Stimulated activated CD8-positive, alpha-beta memory T cell treated with anti-CD3 and anti-CD28 coated beads, Interleukin-15, amount 100 ng/mL, for 4 hours (primary cell): ENCODE measurements around the gene INPP5A.

Experiments used
- DNase-seq, 2 donors: peaks; one replicate each; pipeline ENCODE4 v3.0.0-alpha.2; 2020; ENCODE audit warnings: low read depth in 2 of 2

The INPP5A gene

DNA sequence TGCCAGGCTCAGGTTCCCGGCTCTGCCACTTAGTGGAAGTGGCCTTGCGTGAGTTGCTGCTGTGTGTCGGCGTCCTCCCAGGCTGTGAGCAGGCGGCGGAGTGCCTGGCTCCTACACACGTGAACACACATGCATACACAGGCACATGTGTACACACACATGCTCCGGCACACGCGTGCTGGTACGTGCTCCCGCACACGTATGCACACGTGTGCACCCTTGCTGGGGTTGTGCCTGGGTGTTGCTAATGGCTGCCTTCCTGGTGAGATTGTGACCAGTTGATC lies 107.6 kb downstream of the INPP5A start:
- no peak for DNase-seq

DNA sequence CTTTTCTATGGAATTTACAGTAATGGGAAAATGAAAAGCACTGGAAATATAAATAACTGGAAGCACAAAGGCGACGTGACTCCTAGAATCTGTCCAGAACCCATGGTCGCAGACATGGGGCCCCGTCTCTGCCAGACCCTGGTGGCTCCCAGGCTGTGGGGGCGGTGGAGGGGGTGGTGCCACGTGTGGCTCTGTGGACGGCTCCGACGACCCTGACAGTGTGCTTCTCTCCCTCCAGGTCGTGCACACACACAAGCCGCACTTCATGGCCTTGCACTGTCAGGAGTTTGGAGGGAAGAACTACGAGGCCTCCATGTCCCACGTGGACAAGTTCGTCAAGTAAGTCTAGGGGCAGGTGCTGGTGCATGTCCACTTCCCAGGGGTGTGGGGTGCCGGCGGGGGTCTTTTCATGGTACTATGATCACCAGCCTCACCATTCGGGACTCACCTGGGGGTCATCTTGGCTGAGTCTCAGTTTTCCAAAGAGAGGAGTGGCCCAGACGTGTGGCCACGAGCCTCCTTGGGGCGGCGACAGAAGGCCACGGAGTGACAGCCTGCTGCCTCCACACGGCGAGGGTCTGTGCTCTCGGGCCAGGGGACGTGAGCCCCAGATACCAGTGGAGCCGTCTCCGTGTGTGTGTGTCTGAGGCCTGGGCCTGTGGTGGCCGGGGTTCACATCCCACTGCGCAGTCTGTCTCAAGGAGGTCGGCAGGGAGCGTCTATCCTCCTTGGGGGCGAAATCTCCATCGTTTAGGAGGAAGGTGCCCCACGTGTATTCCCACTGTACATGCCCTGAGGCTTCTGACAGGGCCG lies 108.2 kb downstream of the INPP5A start:
- DNase-seq, result no peak

DNA sequence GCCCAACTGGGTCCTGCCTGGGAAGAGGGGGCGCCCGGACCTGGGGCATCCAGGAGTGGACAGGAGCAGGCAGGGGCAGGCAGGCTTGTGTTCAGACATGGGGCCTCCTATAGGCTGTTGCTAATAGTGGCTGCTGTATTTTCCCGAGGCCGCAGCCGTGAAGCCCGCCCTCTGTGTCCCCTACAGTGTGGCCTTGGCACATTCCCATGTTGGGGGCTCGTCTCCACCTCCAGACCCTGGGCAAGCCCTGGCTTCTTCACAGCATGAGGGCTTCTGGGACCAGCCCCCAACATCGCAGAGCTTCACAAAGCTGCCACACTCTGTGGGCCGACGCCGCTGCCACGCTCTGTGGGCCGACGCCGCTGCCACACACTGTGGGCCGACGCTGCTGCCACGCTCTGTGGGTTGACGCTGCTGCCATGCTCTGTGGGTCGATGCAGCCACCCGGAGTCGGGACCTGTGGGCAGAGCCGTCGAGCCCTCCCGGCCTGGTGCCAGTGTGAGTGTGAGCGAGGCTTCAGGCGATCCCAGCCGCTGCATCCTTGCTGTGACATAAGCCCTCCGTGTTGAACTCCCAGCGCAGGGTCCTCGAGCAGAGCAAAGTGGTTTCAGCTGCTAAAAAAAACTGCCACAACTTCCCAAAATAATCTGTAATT lies 109.0 kb downstream of the INPP5A start:
- DNase-seq, result no peak

DNA sequence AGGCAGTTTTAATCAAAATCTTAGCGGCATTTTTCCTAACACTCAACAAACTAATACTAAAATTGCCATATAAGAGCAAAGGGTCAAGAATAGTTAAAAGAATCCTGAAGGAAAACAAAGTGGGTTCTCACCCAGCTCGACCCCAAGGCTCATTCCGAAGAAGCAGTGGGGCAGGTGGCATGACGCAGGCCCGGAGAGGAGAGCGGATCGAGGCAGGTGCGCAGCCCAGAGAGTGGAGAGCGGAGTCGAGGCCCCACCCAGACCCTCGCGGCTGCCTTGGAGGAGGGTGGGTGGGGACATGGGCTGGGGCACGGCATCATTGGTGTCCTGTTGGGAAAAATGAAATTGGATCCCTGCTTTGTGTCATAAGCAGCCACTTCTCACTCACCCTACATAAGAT lies 109.8 kb downstream of the INPP5A start:
- no peak for DNase-seq

DNA sequence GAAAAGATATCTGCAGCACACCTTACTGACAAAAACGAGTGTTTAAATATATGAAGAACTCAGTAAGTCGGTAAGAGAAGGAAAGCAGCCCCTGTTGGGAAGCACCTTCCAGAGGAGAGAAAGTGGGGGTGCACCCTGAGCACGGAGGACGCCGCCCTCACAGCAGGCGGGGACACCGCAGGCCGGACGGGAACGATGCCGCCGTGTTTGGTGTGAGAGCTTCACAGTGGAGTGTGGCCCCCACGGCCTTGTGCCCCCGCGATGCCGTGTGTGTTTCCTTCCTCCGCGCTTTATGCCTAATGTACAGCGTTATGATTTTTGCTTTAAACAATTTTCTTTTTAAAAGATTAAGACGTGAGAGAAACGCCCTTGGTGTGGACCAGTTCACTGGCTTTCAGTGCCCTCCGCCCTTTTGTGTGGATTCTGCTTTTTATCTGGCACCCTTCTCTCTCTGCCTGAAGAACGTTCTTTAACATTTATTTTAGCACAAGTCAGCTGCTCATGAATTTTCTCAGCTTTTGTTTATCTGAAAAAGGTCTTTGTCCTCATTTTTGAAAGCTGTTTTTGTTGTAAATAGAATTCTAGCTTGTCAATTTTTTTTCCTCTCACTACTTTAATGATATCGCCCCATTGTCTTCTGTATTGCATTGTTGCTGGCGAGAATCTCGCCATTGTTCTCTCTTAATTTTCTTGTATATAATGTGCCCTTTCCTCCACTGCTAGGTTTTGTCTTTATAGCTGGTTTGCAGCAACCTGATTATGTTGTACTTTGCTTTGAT lies 110.7 kb downstream of the INPP5A start:
- no peak for DNase-seq

DNA sequence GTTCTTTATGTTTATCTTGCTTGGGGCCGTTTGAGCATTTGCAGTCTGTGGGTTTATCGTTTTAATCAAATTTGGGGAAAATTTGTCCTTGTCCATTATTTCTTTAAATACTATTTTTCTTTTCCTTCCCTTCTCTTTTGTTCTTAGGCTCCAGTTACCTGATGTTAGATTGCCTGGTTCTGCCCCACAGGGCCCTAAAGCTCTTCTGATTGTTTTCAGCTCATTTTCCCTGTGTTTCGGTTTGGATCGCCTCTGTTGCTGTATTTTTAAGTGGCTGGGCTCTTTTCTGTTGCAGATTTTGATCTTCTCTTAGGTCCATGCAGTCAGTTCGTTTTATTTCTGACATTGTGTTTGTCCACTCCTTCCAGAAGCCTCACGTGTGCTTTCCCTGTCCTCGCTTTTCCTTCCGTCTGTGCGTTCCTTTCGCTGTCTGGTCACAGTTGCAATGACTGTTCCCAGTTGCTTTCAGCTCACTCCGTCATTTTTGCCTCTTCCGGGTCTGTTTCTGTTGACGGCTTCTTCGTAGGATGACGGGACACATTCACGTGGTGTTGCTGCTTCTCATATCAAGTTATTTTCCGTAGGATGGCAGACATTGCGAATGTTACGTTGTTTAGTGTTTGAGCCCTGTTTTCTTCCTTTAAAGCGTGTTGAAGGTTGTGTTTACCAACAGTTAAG lies 111.4 kb downstream of the INPP5A start:
- no peak for DNase-seq

DNA sequence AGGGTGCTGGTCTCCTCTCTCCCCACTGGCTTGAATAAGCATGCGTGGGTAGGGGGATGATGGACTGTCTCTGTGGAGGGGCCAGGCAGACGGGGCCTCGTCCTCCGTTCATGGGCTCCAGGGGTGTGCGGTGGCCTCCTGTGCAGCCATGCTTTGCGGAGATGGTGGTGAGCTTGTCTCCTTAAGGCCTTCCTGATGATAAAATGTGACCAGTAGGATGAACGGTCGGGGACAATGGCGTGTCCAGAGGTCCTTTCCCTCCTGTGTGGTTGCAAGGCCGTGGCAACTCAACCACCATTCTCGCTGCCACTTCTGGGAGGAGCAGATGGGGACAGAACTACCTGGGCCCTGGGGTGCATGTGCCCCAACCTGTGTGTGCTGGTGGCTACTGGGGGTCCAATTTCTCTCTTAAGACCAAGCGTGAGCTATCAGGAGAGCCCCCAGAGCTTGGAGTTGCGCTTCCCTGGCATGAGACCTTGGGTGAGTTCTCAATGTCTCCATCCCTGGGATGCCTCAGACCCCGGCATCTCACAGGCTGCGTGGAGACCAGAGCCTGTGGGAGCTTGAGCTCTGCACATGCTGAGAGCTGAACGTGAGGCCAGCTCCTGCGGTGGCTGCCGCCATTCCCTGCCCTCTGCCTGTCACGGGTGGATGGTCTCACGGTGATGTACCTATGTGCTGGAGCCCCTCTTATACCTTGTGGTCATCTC lies 112.2 kb downstream of the INPP5A start:
- DNase-seq, result no peak

DNA sequence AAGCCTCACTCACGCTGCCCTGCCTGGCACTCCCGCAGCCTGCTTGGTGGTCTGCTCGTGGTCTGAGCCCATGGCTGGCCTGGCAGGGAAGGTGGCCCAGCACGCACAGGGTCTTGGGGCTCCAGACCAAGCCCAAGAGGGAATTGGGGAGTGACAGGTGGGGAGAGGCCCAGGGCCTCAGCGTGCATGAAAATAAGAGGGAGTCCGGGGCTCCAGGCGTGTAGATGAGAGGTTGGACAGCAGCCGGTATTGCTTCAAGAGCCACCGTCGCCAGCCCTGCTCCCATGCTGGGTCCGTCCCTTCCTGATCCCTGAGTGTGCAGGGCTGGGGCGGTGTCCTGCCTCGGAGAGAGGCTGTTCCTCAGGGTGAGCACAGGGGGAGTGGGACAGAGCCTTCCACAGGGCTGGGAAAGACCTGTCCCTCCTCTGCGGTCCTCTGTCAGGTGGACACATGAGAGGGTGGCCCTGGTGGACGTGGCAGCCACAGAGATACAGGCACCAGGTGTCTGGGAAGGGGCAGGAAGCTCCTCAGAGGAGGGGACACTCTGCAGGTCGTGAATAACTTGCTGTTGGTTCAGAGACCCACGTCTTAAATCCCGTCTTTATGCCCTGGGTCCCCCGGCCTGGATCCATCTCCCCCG lies 113.1 kb downstream of the INPP5A start:
- DNase-seq, result no peak

DNA sequence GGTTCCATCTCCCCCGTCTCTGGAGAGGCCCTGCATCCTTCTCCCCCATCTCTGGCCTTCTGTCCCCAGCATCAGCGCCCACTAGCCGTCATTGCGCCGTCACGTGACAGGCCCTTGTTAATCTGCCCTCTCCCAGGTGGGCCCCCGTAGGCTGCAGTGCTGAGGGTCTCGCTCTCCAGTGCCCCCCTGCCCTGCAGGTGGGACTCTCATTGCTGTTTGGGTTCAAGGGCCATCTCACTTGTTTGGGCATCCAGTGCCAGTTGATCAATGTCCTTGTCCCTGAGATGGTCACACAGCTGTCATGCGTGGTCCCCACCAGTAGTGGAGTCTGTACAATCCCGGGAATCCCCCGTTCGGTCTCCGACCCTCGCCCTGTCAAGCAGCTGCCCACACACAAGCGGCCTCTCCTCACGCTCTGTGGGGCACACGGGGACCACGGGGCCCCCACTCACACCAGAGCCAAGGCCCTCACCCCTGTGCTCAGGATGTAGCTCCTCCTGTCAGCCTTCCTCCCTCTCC lies 114.0 kb downstream of the INPP5A start:
- DNase-seq, result no peak

DNA sequence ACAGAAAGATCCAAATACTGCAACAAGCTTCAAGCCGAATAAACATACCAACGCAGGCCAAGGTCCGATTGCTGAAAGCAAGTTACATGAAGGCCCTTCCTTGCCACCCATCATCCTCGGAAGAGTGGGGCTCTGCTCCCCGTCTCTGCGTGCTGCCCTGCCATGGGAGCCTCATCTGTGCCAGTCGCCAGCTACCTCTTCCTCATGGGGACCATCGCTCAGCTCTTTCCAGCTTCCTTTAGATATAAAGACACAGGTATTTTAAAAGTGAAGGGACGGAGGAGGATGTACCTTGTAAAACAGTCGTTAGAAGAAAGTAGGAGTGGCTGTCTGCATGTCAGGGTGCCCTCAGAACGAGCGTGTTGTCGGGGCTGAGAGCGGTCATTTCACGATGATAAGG lies 114.9 kb downstream of the INPP5A start:
- DNase-seq, result no peak

DNA sequence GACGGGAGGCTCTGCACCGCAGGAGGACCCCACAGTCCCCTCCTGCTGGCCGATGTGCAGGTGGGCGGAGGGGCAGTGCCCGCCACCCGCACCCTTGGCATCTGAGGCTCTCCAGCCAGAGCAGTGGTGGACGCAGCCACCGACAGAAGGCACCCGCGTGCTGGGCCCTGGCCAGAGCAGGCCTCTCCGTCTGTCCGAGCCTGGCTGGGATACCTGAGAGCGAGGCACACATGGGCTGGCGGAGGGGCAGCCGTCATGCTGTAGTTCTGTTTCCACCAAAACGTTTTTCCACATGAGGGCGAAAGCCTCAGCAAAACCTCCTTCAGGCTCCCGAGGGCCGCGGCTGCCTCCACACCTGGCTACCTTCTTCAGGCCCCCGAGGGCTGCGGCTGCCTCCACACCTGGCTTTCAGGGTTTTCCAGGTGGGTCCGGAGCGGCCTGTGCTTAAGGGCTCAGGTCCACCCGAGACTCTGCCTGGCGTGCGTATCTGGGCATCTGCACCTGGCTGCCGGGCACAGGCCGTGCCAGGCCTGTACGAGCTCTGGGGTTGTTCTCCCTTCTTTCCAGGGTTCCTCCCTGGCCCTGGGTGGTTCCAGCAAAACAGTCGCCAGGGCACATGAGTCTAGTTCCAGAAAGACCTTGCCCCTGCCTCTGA lies 115.5 kb downstream of the INPP5A start:
- no peak for DNase-seq

DNA sequence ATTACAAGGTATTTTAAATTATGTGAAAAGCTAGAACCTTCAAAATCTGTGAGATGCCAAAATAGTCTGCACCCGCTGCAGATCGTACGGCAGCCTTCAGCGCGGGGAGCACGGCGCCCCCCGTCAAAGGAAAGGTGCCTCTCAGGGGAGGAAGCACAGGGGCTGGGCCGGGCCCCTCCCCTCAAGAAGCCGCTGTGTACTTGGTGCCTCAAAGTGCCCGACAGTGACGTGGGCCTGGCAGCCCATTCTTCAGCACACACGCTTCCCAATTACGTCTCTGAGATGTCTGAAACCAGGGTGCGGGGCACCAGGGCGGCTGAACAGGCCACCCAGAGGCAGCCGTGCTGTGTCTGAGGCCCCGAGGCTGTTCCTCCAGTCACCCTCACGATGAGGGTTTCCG lies 116.1 kb downstream of the INPP5A start:
- DNase-seq, result no peak

DNA sequence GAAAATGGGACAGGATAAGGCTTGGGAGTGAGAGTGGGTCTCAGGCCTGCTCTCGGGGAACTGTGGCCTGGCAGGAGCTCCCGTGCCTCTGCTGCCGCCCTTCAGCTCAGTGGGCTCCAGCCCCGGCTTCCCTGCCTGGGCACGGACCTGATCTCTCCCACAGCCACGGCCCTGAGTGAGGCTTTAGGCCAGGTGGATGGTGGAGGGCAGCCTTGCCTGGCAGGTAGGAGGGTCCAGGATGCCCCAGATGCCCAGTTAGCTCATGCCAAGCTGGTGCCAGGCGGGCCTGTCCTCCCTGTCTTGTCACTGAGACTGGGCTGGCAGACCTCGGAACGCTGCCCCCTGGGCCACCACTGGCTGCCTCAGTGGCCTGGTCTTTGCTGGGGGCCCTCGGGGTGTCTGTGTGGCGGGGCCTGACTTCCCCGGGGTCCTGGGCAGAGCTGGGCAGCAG lies 116.6 kb downstream of the INPP5A start:
- no peak for DNase-seq

DNA sequence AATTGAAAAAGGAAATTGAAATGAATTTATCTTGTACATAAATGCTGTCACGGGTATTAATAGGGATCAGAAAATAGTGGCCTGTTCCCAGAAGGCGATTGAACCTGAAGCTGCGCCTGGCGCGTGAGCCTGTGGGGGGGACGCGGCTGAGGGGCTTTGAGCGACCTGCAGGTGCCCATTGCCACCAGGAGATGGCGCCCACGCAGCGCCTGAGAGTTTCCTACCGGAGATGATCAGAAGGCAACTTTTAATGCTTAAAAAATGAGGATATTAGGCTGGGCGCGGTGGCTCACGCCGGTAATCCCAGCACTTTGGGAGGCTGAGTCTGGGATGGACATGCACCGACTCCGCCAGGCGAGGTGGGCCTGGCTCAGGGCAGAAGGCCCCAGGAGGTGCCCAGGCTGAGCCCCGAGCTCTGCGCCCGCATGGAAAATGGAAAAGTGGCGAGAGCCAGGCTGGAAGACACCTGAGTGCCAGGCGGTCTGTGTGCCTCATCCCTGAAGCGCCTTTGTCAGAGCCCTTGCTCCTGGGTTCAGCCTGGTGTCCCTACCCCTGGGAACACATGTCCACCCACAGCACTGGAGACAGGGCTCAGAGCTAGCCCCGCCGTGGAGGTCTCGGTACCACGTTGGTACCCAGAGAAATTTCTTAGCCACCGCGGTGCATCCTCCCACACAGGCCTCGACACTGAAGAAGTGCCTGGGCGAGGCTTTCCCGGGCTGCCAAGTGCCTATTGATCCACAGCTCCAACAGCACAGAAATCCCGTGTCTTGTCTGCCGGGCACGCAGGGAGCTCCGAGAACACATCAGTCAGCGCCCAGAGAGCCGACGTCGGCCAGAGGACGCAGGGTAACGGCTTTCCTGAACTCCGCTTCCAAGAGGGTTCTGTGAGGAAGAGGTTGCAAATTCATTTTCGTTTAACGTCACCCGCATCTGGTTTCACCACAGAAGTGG lies 117.4 kb downstream of the INPP5A start:
- peak in 1 of 2 donors; percentile 25 for DNase-seq

DNA sequence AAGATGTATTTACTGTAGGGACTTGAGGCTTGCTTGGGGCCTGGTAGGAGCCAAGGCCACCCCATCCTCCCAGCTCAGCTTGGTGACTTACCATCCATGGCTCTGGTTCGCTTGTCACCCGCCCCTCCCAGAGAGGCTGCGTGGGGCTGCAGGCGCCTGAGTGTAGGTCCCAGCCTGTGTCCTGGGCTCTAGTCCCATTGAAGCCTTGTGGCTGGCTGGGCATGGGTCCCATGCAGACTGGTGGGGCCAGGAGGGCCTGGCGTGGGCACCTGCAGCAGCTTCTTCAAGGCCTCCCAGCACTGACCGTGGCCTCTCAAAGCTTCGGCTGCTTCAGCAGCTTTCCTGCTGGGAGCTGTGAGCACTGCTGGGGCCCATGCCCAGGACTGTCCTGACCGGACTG lies 118.1 kb downstream of the INPP5A start:
- DNase-seq, result no peak

DNA sequence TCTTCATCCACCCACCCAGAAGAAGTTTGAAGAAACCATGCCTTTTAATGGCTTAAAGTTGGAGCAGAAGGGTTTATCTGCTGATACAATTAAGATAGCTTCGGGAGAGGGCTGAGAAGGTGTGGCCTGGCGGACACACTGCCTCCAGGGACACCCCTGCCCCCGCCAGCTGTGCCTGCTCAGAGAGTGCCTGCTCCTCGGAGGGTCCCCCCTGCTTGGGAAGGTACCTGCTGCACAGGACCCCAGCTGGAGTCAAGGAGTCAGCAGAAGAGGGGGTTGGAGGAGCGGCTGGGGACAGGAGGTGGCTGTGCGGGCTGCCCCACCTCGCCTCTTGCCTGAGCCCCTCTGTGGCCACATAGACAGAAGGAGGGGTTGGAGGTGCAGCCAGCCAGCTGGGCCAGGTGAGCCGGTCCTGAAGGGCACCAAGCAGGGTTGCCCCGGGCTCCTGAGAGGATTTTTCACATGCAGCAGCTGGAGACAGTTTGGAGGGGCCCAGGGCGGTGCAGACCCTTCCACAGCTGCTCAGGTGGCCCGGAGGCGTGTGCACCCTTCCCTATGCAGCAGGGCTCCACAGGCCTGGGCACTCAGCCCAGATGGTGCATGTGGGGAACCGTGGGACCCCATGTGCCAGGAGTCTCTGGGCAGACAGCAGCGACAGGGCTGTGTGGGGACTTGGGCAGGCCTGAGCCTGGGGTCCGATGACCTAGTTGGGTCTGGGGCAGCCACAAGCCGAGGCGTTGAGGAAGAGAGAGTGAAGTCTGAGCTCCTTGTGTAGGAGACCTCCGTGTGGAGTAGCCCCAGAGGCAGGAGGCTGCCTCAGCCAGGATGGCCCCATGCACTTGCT lies 118.9 kb downstream of the INPP5A start:
- no peak for DNase-seq

DNA sequence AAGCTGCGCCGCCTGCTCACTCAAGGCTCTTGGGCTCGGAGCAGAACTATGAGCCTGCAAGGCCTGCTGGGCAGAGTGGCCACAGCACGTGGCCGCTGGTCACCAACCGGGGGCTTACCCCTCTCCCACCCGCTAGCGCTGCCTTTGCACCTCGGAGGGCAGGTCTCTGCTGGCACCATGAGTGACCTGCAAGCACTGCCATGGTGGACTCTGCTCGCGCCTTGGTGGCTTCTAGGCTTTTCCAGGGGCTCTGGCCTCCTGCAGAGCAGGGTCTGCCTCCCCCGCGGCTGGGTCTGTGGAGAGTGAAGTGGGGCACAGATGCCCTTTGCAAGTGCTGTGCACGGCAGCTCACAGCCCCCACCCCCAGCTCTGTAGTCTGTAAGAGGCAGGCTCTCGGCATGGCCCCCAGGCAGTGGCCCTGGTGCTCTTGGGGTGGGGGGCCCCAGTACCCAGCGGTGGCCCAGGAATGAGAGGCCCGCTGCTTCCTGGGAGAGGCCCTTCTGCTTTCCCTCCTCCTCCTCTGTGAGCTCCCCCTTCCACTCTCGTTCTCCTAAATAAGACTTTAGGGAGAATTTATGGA lies 119.6 kb downstream of the INPP5A start:
- no peak for DNase-seq

DNA sequence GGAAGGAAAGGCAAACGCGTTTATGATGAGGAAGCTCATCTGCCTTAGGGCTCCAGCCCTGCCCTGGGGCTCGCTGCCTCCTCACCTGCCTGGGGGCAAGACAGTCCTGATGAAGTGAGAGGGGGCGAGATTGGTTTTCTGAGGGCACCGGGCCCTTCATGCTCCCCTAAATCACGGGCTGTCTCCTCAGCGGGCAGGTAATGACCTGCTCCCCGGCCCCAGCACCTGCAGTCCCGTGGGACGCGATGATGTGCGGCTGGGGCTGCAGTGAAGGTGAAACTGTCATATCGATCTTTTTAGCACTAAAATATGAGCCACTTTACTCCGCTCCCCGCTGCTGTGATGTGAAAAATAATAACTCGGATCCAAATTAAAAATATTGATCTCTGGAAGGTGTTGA lies 120.2 kb downstream of the INPP5A start:
- no peak for DNase-seq
